ENCODE results near the gene CDK9.

- TF ChIP-seq CTCF (conservative IDR thresholded peaks at IDR 0.05; ENCODE audit: low read depth, low read length): no peak
- no peak for TF ChIP-seq EZH2 (IDR thresholded peaks at IDR 0.05; ENCODE audit: borderline replicate concordance, low read depth, low read length, poor library complexity, severe bottlenecking)
Measured at GRCh38 chr9:127778280-127779135, 7.3 kb upstream of the CDK9 start, which contains the start of gene SH2D3C.
